Pancreas (tissue), 10 donors: ENCODE data around the gene CCDC186. TPM values are rescaled to one million over a fixed set of nuclear protein-coding genes. Genes with fewer than 3 reads are reported as not detected.

Source experiments
- ATAC-seq, 4 donors: fragments of 200-7000 bp; cut with Tn5 transposase; one replicate each; pipeline versions ENCODE4 v1.8.0 to v1.9.1; 2020; ENCODE audit warnings: mild to moderate bottlenecking in 4 of 4, moderate library complexity in 4 of 4
- DNase-seq, 6 donors: peaks; one replicate each; pipeline ENCODE4 v3.0.0-alpha.2; 2020
- FAIRE-seq: peaks from 2 replicates; lab custom pipeline; 2012; peaks lifted over from hg19 to GRCh38; lab: Jason Lieb, UNC
- H3K27ac ChIP-seq, 4 donors: fragments of 200-600 bp; sonication (generic); 1 replicate in 3 of 4; 2 replicates in 1 of 4; pipeline versions ENCODE4 v1.5.0 to v1.8.0; 2020
- H3K27me3 ChIP-seq, 4 donors: fragments of 200-600 bp; one replicate each; pipeline ENCODE4 v1.8.0; 2021
- H3K36me3 ChIP-seq, 3 donors: fragments of 200-600 bp; sonication (generic) in 1 of 3; one replicate each; pipeline versions ENCODE4 v1.5.0 to v1.8.0; 2020 to 2021
- H3K4me1 ChIP-seq, 3 donors: fragments of 200-600 bp; one replicate each; pipeline ENCODE4 v1.8.0; 2021
- H3K4me3 ChIP-seq, 4 donors: fragments of 200-600 bp; sonication (generic) in 2 of 4; one replicate each; pipeline versions ENCODE4 v1.5.0 to v1.8.0; 2020 to 2021
- H3K9me3 ChIP-seq, 4 donors: fragments of 200-600 bp; one replicate each; pipeline ENCODE4 v1.8.0; 2021
- WGBS, 2 donors: extraction: QIAGEN DNeasy Blood & Tissue Kit; methylation state at CpG; one replicate each; pipeline ENCODE4 v1.1.7; 2013; 5-methylcytosine and 5-hydroxymethylcytosine counted together
- intact Hi-C, 3 donors: fragments of 100-400 bp; cut with DNase I; formaldehyde crosslinking; loops; one replicate each; pipeline versions ENCODE4 v1.11.1 to v1.14.2; 2022
- polyA plus RNA-seq, 2 donors: library from polyadenylated mRNA; stranded (reverse); fragments of 200-250 nt; gene quantifications; one replicate each; pipeline ENCODE4 v1.2.3, GENCODE V29; 2013
- total RNA-seq, 6 donors: library from RNA; stranded (reverse); fragmentation: NEBNext Ultra II Directional in 4 of 6; extraction: Animal tissue kit (Norgen Biotek cat#: 25700) in 4 of 6; gene quantifications; one replicate each; pipeline versions ENCODE4 v1.2.1 to v1.2.4, GENCODE V29; 2021 to 2023
- TF ChIP-seq, protein P1 (sequence below), 4 donors: fragments of 200-600 bp; sonication (generic) in 3 of 4; IDR thresholded peaks; one replicate each; pipeline versions ENCODE4 v1.5.0 to v1.8.0; 2021; ENCODE audit warnings: antibody characterized with exemption in 4 of 4
- donor health status: healthy with polysubstance abuse.
- donor health status: DM: no; HTN: no; CAD: no; lungs with moderate emphysema.
- donor health status: DM: no; HTN: no; CAD: no.
- donor health status: control.
- donor health status: control.
- donor health status: Bipolar disorder and iron deficiency.
- donor health status: DM: yes; HTN: yes; CAD: no.
- donor health status: DM: no; HTN: no; CAD: no.
- donor health status: DM: no; HTN: no; CAD: no.
- donor health status: DM: yes; HTN: yes; CAD: no.

Gene CCDC186
- total and polyA plus RNA-seq, 8 donors: 5.1 to 29.5 (median 22.6) TPM

DNA sequence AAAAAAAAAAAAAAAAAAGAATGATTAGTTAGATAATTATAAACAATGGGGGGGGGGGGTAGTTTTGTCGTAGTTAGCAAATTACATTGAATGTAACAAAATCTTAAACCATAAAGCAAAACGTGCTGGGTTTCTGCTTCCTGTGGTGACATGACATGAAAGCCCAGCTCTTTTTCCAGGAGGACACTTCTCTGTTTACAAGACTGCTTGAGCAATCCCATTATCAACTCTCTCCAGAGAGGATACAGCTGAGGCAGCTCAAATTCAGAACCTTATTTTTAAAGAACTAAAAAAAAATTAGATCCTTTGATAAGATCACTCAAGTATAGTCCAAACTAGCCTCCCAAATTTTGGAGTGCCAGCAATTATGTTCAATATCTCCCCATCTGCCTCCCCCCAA is 71.7 kb downstream of the CCDC186 start:
- ATAC-seq (peak in 1 of 4 donors; percentile 24), FAIRE-seq (no peak), DNase-seq (no peak)
- intact Hi-C loops: loop anchor here in 2 of 3 donors (5.0 to 10.0 kb wide), 3 partner anchors 295 to 397 kb away; no protein-coding TSS in a partner anchor
- no peaks in the 10 kb centered on the region for H3K27me3 ChIP-seq
- no peaks in the 10 kb centered on the region for H3K36me3 ChIP-seq
- no peak overlapping the region for H3K27ac ChIP-seq
- H3K4me1 ChIP-seq: no peaks in the 10 kb centered on the region
- no peaks in the 10 kb centered on the region for H3K9me3 ChIP-seq
- TF ChIP-seq, protein P1, sequence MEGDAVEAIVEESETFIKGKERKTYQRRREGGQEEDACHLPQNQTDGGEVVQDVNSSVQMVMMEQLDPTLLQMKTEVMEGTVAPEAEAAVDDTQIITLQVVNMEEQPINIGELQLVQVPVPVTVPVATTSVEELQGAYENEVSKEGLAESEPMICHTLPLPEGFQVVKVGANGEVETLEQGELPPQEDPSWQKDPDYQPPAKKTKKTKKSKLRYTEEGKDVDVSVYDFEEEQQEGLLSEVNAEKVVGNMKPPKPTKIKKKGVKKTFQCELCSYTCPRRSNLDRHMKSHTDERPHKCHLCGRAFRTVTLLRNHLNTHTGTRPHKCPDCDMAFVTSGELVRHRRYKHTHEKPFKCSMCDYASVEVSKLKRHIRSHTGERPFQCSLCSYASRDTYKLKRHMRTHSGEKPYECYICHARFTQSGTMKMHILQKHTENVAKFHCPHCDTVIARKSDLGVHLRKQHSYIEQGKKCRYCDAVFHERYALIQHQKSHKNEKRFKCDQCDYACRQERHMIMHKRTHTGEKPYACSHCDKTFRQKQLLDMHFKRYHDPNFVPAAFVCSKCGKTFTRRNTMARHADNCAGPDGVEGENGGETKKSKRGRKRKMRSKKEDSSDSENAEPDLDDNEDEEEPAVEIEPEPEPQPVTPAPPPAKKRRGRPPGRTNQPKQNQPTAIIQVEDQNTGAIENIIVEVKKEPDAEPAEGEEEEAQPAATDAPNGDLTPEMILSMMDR (IDR thresholded peaks at IDR 0.05): no peak
- no peak overlapping the region for H3K4me3 ChIP-seq
- 56 to 60% methylated on average over 2 of the region's 2 CpGs for WGBS, 2 donors

- H3K36me3 ChIP-seq: no peaks in the 10 kb centered on the region
- no peaks in the 10 kb centered on the region for H3K4me1 ChIP-seq
- TF ChIP-seq, protein P1 (IDR thresholded peaks at IDR 0.05): no peak
- no peaks in the 10 kb centered on the region for H3K9me3 ChIP-seq
- no peak for FAIRE-seq
- intact Hi-C loops: loop anchor here in 2 of 3 donors (5.0 to 10.0 kb wide), 3 partner anchors 294 to 396 kb away; no protein-coding TSS in a partner anchor
- ATAC-seq: peak; percentile 55 to 65 (median 60)
- H3K27ac ChIP-seq: no peak overlapping the region
- H3K4me3 ChIP-seq: peak overlapping the region in 3 of 4 donors; percentile 21 to 37 (median 32)
- WGBS, 2 donors: 14% methylated on average over 44 to 47 of the region's 47 CpGs
- H3K27me3 ChIP-seq: no peaks in the 10 kb centered on the region
- peak in 1 of 6 donors; percentile 63 for DNase-seq
Observed at GRCh38 chr10:114100848-114101741, 72.9 kb downstream of the CCDC186 start.

DNA sequence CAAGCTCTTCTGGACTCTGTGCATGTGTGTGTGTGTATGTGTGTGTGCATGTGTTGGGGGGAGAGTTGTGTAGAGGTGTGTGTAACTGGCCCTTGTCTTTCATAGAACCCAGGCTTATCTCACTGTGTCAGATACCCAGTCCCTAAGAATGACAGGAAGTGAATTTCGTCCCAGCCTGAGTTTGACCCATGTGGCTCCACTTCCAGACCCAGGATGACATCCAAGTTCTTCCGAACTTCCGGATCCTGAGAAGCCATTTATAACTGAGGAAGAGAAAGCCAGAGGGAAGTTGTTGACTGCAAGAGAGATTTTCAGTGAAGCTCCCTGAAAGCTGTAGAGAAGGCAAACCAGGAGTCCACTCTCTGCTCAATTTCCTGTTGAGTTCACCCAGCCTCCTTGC is 77.1 kb downstream of the CCDC186 start:
- no peaks in the 10 kb centered on the region for H3K4me1 ChIP-seq
- intact Hi-C loops: loop anchor here in 1 of 3 donors (5.0 kb wide), 1 partner anchor 295 kb away; no protein-coding TSS in a partner anchor
- DNase-seq (no peak), FAIRE-seq (no peak), ATAC-seq (no peak)
- H3K27ac ChIP-seq: no peak overlapping the region
- 83 to 87% methylated on average over 3 of the region's 3 CpGs for WGBS, 2 donors
- no peaks in the 10 kb centered on the region for H3K9me3 ChIP-seq
- no peak overlapping the region for H3K4me3 ChIP-seq
- TF ChIP-seq, protein P1 (IDR thresholded peaks at IDR 0.05): no peak
- no peaks in the 10 kb centered on the region for H3K36me3 ChIP-seq
- no peaks in the 10 kb centered on the region for H3K27me3 ChIP-seq

GRCh38 chr10:114095559-114096337 is 78.3 kb downstream of the CCDC186 start:
- no peak overlapping the region for H3K27ac ChIP-seq
- no peaks in the 10 kb centered on the region for H3K9me3 ChIP-seq
- ATAC-seq: no peak
- no peak overlapping the region for H3K4me3 ChIP-seq
- no peak for FAIRE-seq
- H3K36me3 ChIP-seq: no peaks in the 10 kb centered on the region
- TF ChIP-seq, protein P1 (IDR thresholded peaks at IDR 0.05): no peak
- no peaks in the 10 kb centered on the region for H3K27me3 ChIP-seq
- H3K4me1 ChIP-seq: no peaks in the 10 kb centered on the region
- intact Hi-C loops: loop anchor here in 1 of 3 donors (5.0 kb wide), 1 partner anchor 293 kb away; no protein-coding TSS in a partner anchor
- DNase-seq: no peak
- WGBS, 2 donors: 77 to 81% methylated on average over 13 of the region's 13 CpGs
